Lower lobe of right lung (tissue), 2 donors: ENCODE measurements around the gene ZFP91. TPM values are rescaled to one million over a fixed set of nuclear protein-coding genes. Genes with fewer than 3 reads are reported as not detected.
"Not testable (repeated sequence)": the region's sequence is repeated elsewhere in the genome, so short reads cannot be mapped to it uniquely, and the experiment has no call there.

Source experiments
- ATAC-seq, 2 donors: fragments of 200-7000 bp; cut with Tn5 transposase; one replicate each; pipeline ENCODE4 v1.9.1; 2020 to 2022; ENCODE audit warnings: mild to moderate bottlenecking in 2 of 2, moderate library complexity in 2 of 2
- DNase-seq: peaks from one replicate; pipeline ENCODE4 v3.0.0-alpha.2; 2020
- H3K27ac ChIP-seq: fragments of 200-600 bp; one replicate; pipeline ENCODE4 v1.8.0; 2022
- H3K27me3 ChIP-seq: fragments of 200-600 bp; one replicate; pipeline ENCODE4 v1.8.0; 2022; ENCODE audit warnings: low read depth
- H3K36me3 ChIP-seq: fragments of 200-600 bp; one replicate; pipeline ENCODE4 v1.8.0; 2022; ENCODE audit warnings: mild to moderate bottlenecking
- H3K4me1 ChIP-seq: fragments of 200-600 bp; one replicate; pipeline ENCODE4 v1.8.0; 2022
- H3K4me3 ChIP-seq: fragments of 200-600 bp; one replicate; pipeline ENCODE4 v1.8.0; 2022; ENCODE audit warnings: mild to moderate bottlenecking
- H3K9me3 ChIP-seq: fragments of 200-600 bp; one replicate; pipeline ENCODE4 v1.8.0; 2022
- intact Hi-C: fragments of 100-400 bp; cut with DNase I; formaldehyde crosslinking; loops from one replicate; pipeline ENCODE4 v1.11.0; 2022
- total RNA-seq: library from RNA; stranded (reverse); fragmentation: NEBNext Ultra II Directional; extraction: Animal tissue kit (Norgen Biotek cat#: 25700); gene quantifications from one replicate; pipeline ENCODE4 v1.2.1, GENCODE V29; 2021
- TF ChIP-seq, protein P1 (sequence below): fragments of 200-600 bp; IDR thresholded peaks from one replicate; pipeline ENCODE4 v1.8.0; 2022; ENCODE audit warnings: antibody characterized with exemption, mild to moderate bottlenecking
- donor health status: DM: no; HTN: yes; CAD: no; lungs with severe emphysema.

Gene ZFP91
- total RNA-seq, 1 donor from 2014 or later: 44.5 TPM

- Histone ChIP-seq H3K27me3 (no peaks in the 10 kb centered on the region), H3K4me1 (no peaks in the 10 kb centered on the region), H3K36me3 (peaks cover 36% of the 10 kb centered on the region), H3K9me3 (no peaks in the 10 kb centered on the region), H3K27ac (no peak overlapping the region), H3K4me3 (no peak overlapping the region)
- TF ChIP-seq, protein P1, sequence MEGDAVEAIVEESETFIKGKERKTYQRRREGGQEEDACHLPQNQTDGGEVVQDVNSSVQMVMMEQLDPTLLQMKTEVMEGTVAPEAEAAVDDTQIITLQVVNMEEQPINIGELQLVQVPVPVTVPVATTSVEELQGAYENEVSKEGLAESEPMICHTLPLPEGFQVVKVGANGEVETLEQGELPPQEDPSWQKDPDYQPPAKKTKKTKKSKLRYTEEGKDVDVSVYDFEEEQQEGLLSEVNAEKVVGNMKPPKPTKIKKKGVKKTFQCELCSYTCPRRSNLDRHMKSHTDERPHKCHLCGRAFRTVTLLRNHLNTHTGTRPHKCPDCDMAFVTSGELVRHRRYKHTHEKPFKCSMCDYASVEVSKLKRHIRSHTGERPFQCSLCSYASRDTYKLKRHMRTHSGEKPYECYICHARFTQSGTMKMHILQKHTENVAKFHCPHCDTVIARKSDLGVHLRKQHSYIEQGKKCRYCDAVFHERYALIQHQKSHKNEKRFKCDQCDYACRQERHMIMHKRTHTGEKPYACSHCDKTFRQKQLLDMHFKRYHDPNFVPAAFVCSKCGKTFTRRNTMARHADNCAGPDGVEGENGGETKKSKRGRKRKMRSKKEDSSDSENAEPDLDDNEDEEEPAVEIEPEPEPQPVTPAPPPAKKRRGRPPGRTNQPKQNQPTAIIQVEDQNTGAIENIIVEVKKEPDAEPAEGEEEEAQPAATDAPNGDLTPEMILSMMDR: no peak
- DNase-seq (no peak), ATAC-seq (no peak)
- intact Hi-C loops: no loop called here
Measured at GRCh38 chr11:58560842-58561241, 18.0 kb upstream of the ZFP91 start.

GRCh38 chr11:58561394-58562098, 17.3 kb upstream of the ZFP91 start:
- no peak overlapping the region for H3K27ac ChIP-seq
- H3K4me1 ChIP-seq: no peaks in the 10 kb centered on the region
- H3K27me3 ChIP-seq: no peaks in the 10 kb centered on the region
- intact Hi-C loops: no loop called here
- ATAC-seq (no peak), DNase-seq (no peak)
- TF ChIP-seq, protein P1: no peak
- H3K9me3 ChIP-seq: no peaks in the 10 kb centered on the region
- peaks cover 37% of the 10 kb centered on the region for H3K36me3 ChIP-seq
- no peak overlapping the region for H3K4me3 ChIP-seq

- no peaks in the 10 kb centered on the region for H3K4me1 ChIP-seq
- no peaks in the 10 kb centered on the region for H3K27me3 ChIP-seq
- TF ChIP-seq, protein P1: no peak
- H3K4me3 ChIP-seq: no peak overlapping the region
- ATAC-seq (no peak), DNase-seq (no peak)
- H3K9me3 ChIP-seq: no peaks in the 10 kb centered on the region
- intact Hi-C loops: no loop called here
- peaks cover 46% of the 10 kb centered on the region for H3K36me3 ChIP-seq
- H3K27ac ChIP-seq: no peak overlapping the region
Measured at GRCh38 chr11:58562375-58562800, 16.5 kb upstream of the ZFP91 start.

DNA sequence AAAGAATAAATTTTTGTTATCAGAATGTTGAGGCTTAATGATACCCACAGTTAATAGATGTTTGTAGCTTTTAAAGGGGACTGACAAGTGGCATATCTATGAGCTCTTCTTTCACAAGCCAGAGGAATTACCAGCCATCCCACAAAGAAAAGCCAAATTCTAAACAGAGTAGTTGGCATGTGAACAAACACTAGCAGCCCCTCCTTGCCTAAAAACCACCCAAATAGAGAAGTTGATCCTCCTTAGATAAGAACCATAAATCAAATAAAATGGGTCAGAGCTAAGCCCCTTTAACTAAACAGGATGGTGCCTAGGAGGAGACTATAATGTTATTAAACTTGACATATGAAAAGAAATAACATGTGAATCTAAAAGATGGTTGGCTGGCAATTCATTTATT, 14.6 kb upstream of the ZFP91 start:
- intact Hi-C loops: no loop called here
- H3K4me3 ChIP-seq: no peak overlapping the region
- no peak for DNase-seq
- no peak overlapping the region for H3K27ac ChIP-seq
- ATAC-seq: no peak
- H3K27me3 ChIP-seq: no peaks in the 10 kb centered on the region
- TF ChIP-seq, protein P1: no peak
- H3K9me3 ChIP-seq: no peaks in the 10 kb centered on the region
- peaks cover 59% of the 10 kb centered on the region for H3K36me3 ChIP-seq
- peaks cover 6% of the 10 kb centered on the region for H3K4me1 ChIP-seq

GRCh38 chr11:58567889-58568512, 10.9 kb upstream of the ZFP91 start:
- intact Hi-C loops: no loop called here
- Histone ChIP-seq H3K27ac (no peak overlapping the region), H3K4me1 (peaks cover 20% of the 10 kb centered on the region), H3K4me3 (no peak overlapping the region), H3K9me3 (no peaks in the 10 kb centered on the region), H3K36me3 (peaks cover 52% of the 10 kb centered on the region), H3K27me3 (no peaks in the 10 kb centered on the region)
- peak; percentile 60 for DNase-seq
- TF ChIP-seq, protein P1: peak; percentile 85
- ATAC-seq: peak; percentile 88 to 90

DNA sequence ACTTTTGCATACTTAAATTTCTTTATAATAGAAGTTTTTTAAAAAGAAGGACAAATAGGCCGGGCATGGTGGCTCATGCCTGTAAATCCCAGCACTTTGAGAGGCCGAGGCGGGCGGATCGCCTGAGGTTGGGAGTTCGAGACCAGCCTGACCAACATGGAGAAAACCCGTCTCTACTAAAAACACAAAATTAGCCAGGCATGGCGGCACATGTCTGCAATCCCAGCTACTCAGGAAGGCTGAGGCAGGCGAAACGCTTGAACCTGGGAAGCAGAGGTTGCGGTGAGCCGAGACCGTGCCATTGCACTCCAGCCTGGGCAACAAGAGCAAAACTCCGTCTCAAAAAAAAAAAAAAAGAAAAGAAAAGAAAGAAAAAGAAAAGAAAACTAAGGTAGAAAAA, 6.0 kb upstream of the ZFP91 start:
- ATAC-seq, DNase-seq, H3K9me3 ChIP-seq, intact Hi-C loops, H3K27me3 ChIP-seq: not testable (repeated sequence)
- H3K4me1 ChIP-seq: peaks cover 55% of the 10 kb centered on the region
- peaks cover 19% of the 10 kb centered on the region for H3K36me3 ChIP-seq
- peak overlapping the region; percentile 32 for H3K4me3 ChIP-seq
- H3K27ac ChIP-seq: peak overlapping the region; percentile 73
